GM13976 (cell line): ENCODE results near the gene PROM2.

Experiments used
- DNase-seq: peaks from one replicate; pipeline ENCODE4 v3.0.0; 2012; ENCODE audit warnings: low spot score
- in situ Hi-C: fragments of 300-500 bp; cut with MboI; formaldehyde crosslinking; loops from one replicate; pipeline ENCODE4 v1.12.0; 2022; ENCODE audit warnings: low sequenced_read_pairs, mixed read lengths, inconsistent platforms; ENCODE audit not compliant: unreplicated experiment
- TF ChIP-seq, protein P1 (sequence below): IDR thresholded peaks from 2 replicates; pipeline ENCODE4 v1.5.1; 2012; ENCODE audit warnings: borderline replicate concordance, mild to moderate bottlenecking; ENCODE audit not compliant: insufficient read depth; ENCODE audit errors: extremely low read depth, missing control alignments, control extremely low read depth

The PROM2 gene

GRCh38 chr2:95326433-95327140, 52.3 kb downstream of the PROM2 start:
- in situ Hi-C loops: no loop called here
- TF ChIP-seq, protein P1, sequence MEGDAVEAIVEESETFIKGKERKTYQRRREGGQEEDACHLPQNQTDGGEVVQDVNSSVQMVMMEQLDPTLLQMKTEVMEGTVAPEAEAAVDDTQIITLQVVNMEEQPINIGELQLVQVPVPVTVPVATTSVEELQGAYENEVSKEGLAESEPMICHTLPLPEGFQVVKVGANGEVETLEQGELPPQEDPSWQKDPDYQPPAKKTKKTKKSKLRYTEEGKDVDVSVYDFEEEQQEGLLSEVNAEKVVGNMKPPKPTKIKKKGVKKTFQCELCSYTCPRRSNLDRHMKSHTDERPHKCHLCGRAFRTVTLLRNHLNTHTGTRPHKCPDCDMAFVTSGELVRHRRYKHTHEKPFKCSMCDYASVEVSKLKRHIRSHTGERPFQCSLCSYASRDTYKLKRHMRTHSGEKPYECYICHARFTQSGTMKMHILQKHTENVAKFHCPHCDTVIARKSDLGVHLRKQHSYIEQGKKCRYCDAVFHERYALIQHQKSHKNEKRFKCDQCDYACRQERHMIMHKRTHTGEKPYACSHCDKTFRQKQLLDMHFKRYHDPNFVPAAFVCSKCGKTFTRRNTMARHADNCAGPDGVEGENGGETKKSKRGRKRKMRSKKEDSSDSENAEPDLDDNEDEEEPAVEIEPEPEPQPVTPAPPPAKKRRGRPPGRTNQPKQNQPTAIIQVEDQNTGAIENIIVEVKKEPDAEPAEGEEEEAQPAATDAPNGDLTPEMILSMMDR: no peak

GRCh38 chr2:95327861-95328260, 53.6 kb downstream of the PROM2 start:
- TF ChIP-seq, protein P1: no peak
- in situ Hi-C loops: no loop called here
- no peak for DNase-seq

More at GRCh38 chr2:95326433-95327140, 52.3 kb downstream of the PROM2 start:
- DNase-seq: no peak

DNA sequence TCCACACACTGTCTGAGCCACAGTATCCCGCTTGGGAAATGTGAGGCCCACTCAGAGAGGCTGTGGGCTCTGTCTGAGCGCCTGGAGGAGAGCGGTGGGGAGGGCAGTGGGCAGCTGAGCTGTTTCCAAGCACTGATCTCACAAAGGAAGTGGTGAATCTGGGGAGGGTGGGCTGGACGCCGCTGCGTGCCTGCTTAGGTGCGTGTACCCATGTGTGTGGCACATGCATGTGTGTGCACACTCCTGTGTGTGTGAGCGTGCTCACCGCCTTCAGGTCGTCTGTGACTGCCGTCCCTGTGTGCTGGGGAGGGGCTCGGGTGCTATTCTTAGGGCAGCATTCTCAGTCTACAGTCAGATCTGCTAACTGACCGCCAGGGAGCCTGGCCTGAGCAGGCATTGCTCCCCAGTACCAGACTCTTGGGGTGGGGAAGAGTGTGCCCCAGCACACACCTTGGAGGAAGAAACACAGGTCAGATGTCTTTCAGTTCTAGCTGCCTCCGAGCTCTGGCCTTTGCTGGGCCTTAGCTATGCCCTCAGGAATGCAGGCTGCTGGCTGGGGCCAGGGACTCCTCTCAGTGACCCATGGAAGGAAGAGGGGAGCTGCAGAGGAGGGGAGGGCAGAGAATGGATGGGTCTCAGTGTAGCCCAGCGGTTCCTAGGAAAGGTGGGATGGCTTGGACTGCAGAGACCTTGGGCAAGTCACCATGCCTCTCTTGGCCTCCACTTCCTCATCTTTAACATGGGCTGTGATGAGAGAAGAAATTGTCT, 54.3 kb downstream of the PROM2 start:
- DNase-seq: no peak
- TF ChIP-seq, protein P1: no peak
- in situ Hi-C loops: no loop called here

- in situ Hi-C loops: no loop called here
- TF ChIP-seq, protein P1: no peak
These were observed 55.2 kb downstream of the PROM2 start for GRCh38 chr2:95329401-95329800.

GRCh38 chr2:95329891-95330793, 55.9 kb downstream of the PROM2 start:
- DNase-seq: no peak

More at GRCh38 chr2:95329401-95329800, 55.2 kb downstream of the PROM2 start:
- DNase-seq: no peak

More at GRCh38 chr2:95329891-95330793, 55.9 kb downstream of the PROM2 start:
- TF ChIP-seq, protein P1: no peak
- in situ Hi-C loops: no loop called here
